Mucosa of descending colon (tissue), 3 donors: ENCODE data around the gene HPGD. TPM values are rescaled to one million over a fixed set of nuclear protein-coding genes. Genes with fewer than 3 reads are reported as not detected.

Experiments
- ATAC-seq: fragments of 200-7000 bp; cut with Tn5 transposase; one replicate; pipeline ENCODE4 v1.9.1; 2020; ENCODE audit warnings: mild to moderate bottlenecking, moderate library complexity
- DNase-seq, 3 donors: peaks; one replicate each; pipeline ENCODE4 v3.0.0-alpha.2; 2020
- H3K36me3 ChIP-seq: fragments of 200-600 bp; one replicate; pipeline ENCODE4 v1.8.0; 2021; ENCODE audit warnings: low read depth, mild to moderate bottlenecking
- H3K4me1 ChIP-seq: fragments of 200-600 bp; one replicate; pipeline ENCODE4 v1.8.0; 2021; ENCODE audit warnings: low read depth, mild to moderate bottlenecking
- H3K4me3 ChIP-seq: fragments of 200-600 bp; one replicate; pipeline ENCODE4 v1.8.0; 2021; ENCODE audit warnings: mild to moderate bottlenecking
- H3K9me3 ChIP-seq: fragments of 200-600 bp; one replicate; pipeline ENCODE4 v1.8.0; 2021; ENCODE audit warnings: mild to moderate bottlenecking
- intact Hi-C, 2 donors: fragments of 100-400 bp; cut with DNase I in 1 of 2; cut with micrococcal nuclease in 1 of 2; formaldehyde crosslinking; loops; one replicate each; pipeline versions ENCODE4 v1.11.0 to v1.11.1; 2022; cut with DNase I, micrococcal nuclease
- total RNA-seq, 3 donors: library from RNA; stranded (reverse); fragmentation: NEBNext Ultra II Directional in 2 of 3; extraction: Animal tissue kit (Norgen Biotek cat#: 25700) in 2 of 3; gene quantifications; one replicate each; pipeline versions ENCODE4 v1.2.1 to v1.2.4, GENCODE V29; 2021 to 2023
- TF ChIP-seq, protein P1 (sequence below): fragments of 200-600 bp; IDR thresholded peaks from one replicate; pipeline ENCODE4 v1.8.0; 2022; ENCODE audit warnings: antibody characterized with exemption, mild to moderate bottlenecking
- donor health status: DM: no; HTN: no; CAD: no; lungs with moderate emphysema.
- donor health status: DM: no; HTN: no; CAD: no.
- donor health status: DM: no; HTN: yes; CAD: no.

Gene HPGD
- total RNA-seq, 3 donors from 2014 or later = 177 to 256 (median 237) TPM

DNA sequence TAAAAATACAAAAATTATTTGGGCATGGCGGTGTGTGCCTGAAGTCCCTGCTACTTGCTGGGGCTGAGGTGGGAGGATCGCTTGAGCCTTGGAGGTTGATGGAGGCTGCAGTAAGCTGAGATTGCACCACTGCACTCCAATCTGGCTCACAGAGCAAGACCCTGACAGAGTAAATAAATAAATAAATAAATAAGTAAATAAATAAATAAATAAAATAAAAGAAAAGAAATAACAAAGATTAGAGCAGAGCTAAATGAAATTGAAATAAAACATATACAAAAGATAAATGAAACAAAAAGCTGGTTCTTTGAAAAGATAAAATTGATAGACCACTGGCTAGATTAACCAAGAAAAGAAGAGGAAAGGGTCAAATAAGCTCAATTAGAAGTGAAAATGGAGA, 43.1 kb downstream of the HPGD start:
- TF ChIP-seq, protein P1, sequence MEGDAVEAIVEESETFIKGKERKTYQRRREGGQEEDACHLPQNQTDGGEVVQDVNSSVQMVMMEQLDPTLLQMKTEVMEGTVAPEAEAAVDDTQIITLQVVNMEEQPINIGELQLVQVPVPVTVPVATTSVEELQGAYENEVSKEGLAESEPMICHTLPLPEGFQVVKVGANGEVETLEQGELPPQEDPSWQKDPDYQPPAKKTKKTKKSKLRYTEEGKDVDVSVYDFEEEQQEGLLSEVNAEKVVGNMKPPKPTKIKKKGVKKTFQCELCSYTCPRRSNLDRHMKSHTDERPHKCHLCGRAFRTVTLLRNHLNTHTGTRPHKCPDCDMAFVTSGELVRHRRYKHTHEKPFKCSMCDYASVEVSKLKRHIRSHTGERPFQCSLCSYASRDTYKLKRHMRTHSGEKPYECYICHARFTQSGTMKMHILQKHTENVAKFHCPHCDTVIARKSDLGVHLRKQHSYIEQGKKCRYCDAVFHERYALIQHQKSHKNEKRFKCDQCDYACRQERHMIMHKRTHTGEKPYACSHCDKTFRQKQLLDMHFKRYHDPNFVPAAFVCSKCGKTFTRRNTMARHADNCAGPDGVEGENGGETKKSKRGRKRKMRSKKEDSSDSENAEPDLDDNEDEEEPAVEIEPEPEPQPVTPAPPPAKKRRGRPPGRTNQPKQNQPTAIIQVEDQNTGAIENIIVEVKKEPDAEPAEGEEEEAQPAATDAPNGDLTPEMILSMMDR = no peak
- ATAC-seq (no peak), DNase-seq (no peak)
- H3K9me3 ChIP-seq = no peaks in the 10 kb centered on the region
- no peaks in the 10 kb centered on the region for H3K36me3 ChIP-seq
- H3K4me1 ChIP-seq = no peaks in the 10 kb centered on the region
- intact Hi-C loops = no loop called here
- no peak overlapping the region for H3K4me3 ChIP-seq

DNA sequence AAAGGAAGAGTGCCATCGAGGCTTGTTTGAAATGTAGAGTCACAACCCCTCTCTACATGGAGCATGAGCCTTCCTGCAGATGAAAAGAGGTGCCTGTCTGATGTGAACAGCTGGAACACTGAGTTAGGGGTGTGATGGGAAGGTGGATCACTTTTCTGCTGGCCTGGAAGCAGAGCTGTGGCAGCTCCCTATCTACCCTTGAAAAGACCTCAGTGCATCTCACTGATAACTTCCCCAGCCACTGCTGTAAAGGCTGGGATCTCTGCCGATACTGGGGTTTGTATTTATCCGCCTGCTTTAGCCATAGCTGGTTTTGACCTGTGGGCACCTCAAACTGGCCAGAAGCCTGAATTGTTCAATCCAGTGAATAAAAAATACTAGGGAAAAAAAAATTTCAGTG, 46.8 kb downstream of the HPGD start:
- Histone ChIP-seq H3K9me3 (no peaks in the 10 kb centered on the region), H3K4me3 (no peak overlapping the region), H3K4me1 (no peaks in the 10 kb centered on the region), H3K36me3 (no peaks in the 10 kb centered on the region)
- ATAC-seq (no peak), DNase-seq (no peak)
- intact Hi-C loops = no loop called here
- TF ChIP-seq, protein P1 = no peak

DNA sequence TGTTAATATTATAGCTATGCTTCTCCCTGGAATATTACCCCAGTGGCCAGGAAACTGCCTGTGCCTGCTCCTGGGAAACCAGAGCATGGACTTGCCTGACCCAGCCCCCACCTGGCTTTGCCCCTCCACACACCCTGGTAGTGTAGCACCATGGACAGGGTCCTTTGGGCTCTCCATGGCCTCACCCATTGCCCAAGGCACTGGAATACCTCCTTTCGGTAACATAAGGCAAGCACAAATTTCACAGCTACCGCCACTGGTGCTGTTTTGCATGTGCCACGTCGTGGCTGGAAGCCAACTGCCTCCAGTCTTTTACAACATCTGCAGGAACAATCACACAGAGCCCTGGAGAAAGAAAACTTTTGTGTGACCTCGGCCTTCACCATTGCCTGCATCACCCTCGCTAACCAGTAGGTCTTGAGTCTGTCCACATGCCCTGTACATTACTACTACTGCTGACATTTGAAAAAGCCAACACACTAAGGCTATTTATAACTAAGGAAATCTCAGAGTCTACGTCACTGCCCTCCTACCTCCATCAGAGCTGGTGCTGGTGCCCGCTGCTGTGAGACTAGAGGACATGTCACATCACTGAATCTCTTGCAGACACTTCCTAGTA, 47.7 kb downstream of the HPGD start:
- no peaks in the 10 kb centered on the region for H3K4me1 ChIP-seq
- DNase-seq (peak in 2 of 3 donors; percentile 30 to 39), ATAC-seq (peak; percentile 53)
- intact Hi-C loops = no loop called here
- H3K36me3 ChIP-seq = no peaks in the 10 kb centered on the region
- TF ChIP-seq, protein P1 = no peak
- no peak overlapping the region for H3K4me3 ChIP-seq
- H3K9me3 ChIP-seq = no peaks in the 10 kb centered on the region

DNA sequence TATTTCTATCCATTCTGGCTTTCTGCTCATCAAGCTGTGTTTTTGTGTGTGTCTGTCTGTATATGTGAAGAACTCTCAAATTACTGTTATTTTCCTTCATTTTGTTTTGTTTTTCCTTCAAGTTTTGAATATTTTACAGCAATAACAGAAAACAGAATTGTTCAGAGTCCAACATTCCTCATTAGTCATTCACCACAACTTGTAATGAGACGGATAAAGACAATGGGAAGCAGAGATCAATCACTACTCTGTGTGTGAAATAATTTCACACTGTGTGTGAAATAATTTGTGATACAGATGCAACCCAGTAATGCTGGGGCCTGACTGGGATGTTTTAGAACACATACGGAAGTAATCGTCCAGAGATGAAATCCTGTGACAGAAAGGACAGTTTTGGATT, 55.2 kb downstream of the HPGD start:
- intact Hi-C loops = no loop called here
- ATAC-seq (no peak), DNase-seq (no peak)
- H3K9me3 ChIP-seq = no peaks in the 10 kb centered on the region
- H3K4me3 ChIP-seq = no peak overlapping the region
- TF ChIP-seq, protein P1 = no peak
- H3K4me1 ChIP-seq = no peaks in the 10 kb centered on the region
- no peaks in the 10 kb centered on the region for H3K36me3 ChIP-seq

DNA sequence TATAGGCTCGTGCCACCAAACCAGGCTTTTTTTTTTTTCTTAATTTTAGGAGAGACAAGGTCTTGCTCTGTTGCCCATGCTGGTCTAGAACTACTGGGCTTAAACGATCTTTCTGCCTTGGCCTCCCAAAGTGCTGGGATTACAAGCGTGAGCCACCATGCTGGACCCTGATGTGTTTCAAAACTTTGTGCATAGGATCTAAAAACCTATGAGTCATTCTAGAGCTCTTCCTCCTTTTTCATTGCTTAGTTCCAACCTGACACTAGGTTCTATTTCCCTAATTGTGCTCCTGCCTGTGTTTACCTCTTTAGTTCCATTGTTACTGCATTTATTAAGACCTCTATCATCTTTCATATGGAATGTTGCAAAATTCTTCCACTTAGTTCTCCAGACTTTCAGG, 57.3 kb downstream of the HPGD start:
- ATAC-seq (no peak), DNase-seq (no peak)
- H3K36me3 ChIP-seq = no peaks in the 10 kb centered on the region
- peaks cover 16% of the 10 kb centered on the region for H3K4me1 ChIP-seq
- TF ChIP-seq, protein P1 = no peak
- intact Hi-C loops = no loop called here
- no peaks in the 10 kb centered on the region for H3K9me3 ChIP-seq
- no peak overlapping the region for H3K4me3 ChIP-seq
